Fibroblast of lung (primary cell): ENCODE measurements around the gene CCDC50.

ENCODE experiments used
- CTCF ChIP-seq, 2 donors: IDR thresholded peaks in 1 of 2; conservative IDR thresholded peaks in 1 of 2; 1 replicate in 1 of 2; 2 replicates in 1 of 2; pipeline ENCODE4 v1.5.1; 2011 to 2012; ENCODE audit warnings: low read length in 2 of 2, control low read depth in 1 of 2, inconsistent platforms in 1 of 2, low read depth in 1 of 2, mild to moderate bottlenecking in 1 of 2
- EZH2 ChIP-seq: IDR thresholded peaks from 2 replicates; pipeline ENCODE4 v1.5.1; 2012; ENCODE audit warnings: low read length, control low read depth, mild to moderate bottlenecking; ENCODE audit errors: missing control alignments

GRCh38 chr3:191369616-191370010, 40.4 kb downstream of the CCDC50 start:
- no peak for TF ChIP-seq EZH2
- TF ChIP-seq CTCF (conservative IDR thresholded peaks at IDR 0.05 in 1 of 2, IDR thresholded peaks at IDR 0.05 in 1 of 2; ENCODE audit: low read depth in 1 of 2, low read length in 2 of 2), result no peak
